ENCODE results near the gene IL12RB2.
"Not testable (repeated sequence)": the region's sequence is repeated elsewhere in the genome, so short reads cannot be mapped to it uniquely, and the experiment has no call there.

Gene IL12RB2

DNA sequence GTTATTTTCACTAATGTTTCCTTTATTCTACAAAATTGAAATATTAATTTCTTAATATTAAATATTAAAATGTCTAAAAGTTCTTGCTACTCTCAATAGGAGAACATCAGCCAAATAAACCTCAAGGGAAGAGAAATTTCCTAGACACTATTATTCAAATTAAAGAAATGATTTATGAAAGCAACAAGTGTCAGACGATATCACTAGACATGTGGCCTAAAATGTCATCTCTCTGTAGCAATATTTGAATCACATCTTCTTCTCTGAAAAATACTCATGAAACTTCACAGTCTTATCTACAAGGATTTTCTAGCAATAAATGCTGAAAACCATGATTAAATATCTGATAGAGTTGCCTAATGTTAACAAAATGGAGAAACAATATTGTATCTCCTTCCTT, 125.1 kb downstream of the IL12RB2 start:
- Histone ChIP-seq H3K27me3 (ENCODE audit: insufficient read depth, low read length) (no peaks in the 10 kb centered on the region), H3K9ac (ENCODE audit: low read depth, low read length) (no peak overlapping the region), H3K4me3 (ENCODE audit: low read length) (no peak overlapping the region), H3K27ac (ENCODE audit: low read depth, low read length) (no peak overlapping the region), H3K9me3 (ENCODE audit: insufficient read depth, low read depth, low read length) (no peaks in the 10 kb centered on the region), H3K4me1 (ENCODE audit: insufficient read depth, low read length) (peaks cover 14% of the 10 kb centered on the region), H3K36me3 (ENCODE audit: insufficient read depth, low read length) (peaks cover 17% of the 10 kb centered on the region)
- WGBS = 96% methylated on average over 1 of the region's 1 CpG

DNA sequence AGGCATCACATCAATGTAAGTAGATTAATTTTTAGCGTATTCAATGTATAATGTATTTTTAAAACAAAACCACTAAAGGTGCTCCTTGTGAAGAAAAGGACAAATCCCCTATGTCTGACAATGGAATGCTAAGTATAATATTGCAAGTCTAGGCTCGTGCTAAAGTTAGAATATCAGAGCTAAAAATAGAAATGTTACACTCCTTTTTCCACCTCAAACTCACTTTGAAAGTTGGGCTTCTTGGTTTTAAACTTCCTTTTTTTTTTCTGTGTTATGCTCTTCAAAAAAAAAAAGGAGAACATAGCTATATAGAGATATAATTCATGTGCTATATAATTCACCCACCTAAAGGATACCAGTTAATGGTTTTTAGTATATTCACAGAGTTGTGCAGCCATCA, 126.2 kb downstream of the IL12RB2 start:
- Histone ChIP-seq H3K9ac (ENCODE audit: low read depth, low read length) (no peak overlapping the region), H3K36me3 (ENCODE audit: insufficient read depth, low read length) (peaks cover 6% of the 10 kb centered on the region), H3K4me1 (ENCODE audit: insufficient read depth, low read length) (peaks cover 13% of the 10 kb centered on the region), H3K9me3 (ENCODE audit: insufficient read depth, low read depth, low read length) (no peaks in the 10 kb centered on the region), H3K4me3 (ENCODE audit: low read length) (no peak overlapping the region), H3K27ac (ENCODE audit: low read depth, low read length) (no peak overlapping the region), H3K27me3 (ENCODE audit: insufficient read depth, low read length) (no peaks in the 10 kb centered on the region)
- 86% methylated on average over 1 of the region's 2 CpGs for whole genome bisulfite sequencing

- no peak overlapping the region for H3K9ac ChIP-seq (ENCODE audit: low read depth, low read length)
- no peaks in the 10 kb centered on the region for H3K9me3 ChIP-seq (ENCODE audit: insufficient read depth, low read depth, low read length)
- peaks cover 13% of the 10 kb centered on the region for H3K4me1 ChIP-seq (ENCODE audit: insufficient read depth, low read length)
- no peaks in the 10 kb centered on the region for H3K36me3 ChIP-seq (ENCODE audit: insufficient read depth, low read length)
- WGBS = no CpG with 5 or more reads among the region's 2 CpGs
- no peaks in the 10 kb centered on the region for H3K27me3 ChIP-seq (ENCODE audit: insufficient read depth, low read length)
- no peak overlapping the region for H3K27ac ChIP-seq (ENCODE audit: low read depth, low read length)
- H3K4me3 ChIP-seq (ENCODE audit: low read length) = no peak overlapping the region
These were observed 126.8 kb downstream of the IL12RB2 start for GRCh38 chr1:67434491-67434890.

GRCh38 chr1:67436511-67437055, 128.9 kb downstream of the IL12RB2 start:
- Histone ChIP-seq H3K4me3 (ENCODE audit: low read length) (no peak overlapping the region), H3K27ac (ENCODE audit: low read depth, low read length) (no peak overlapping the region), H3K9me3 (ENCODE audit: insufficient read depth, low read depth, low read length) (no peaks in the 10 kb centered on the region), H3K4me1 (ENCODE audit: insufficient read depth, low read length) (peaks cover 16% of the 10 kb centered on the region), H3K9ac (ENCODE audit: low read depth, low read length) (no peak overlapping the region), H3K27me3 (ENCODE audit: insufficient read depth, low read length) (no peaks in the 10 kb centered on the region), H3K36me3 (ENCODE audit: insufficient read depth, low read length) (no peaks in the 10 kb centered on the region)
- WGBS = 92% methylated on average over 4 of the region's 4 CpGs

DNA sequence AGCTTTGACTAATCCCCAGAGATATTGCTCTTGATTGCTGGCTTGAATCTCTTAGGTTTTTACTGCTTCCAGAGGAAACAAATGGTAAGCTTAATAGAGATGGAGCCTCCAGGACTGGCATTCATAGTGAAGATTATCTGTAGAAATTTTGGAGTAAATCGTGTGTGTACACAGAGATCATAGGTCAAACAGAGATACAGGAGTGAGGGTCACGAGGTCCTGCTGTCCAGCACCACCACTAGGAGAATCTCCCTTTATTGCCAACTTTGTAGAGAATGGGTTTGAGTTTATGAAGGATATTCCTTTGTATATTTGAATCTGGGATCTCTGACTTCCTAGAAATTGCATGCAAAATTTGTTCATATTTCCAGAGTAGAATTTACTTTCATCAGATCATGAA, 130.3 kb downstream of the IL12RB2 start:
- Histone ChIP-seq H3K9me3 (ENCODE audit: insufficient read depth, low read depth, low read length) (no peaks in the 10 kb centered on the region), H3K4me3 (ENCODE audit: low read length) (no peak overlapping the region), H3K27ac (ENCODE audit: low read depth, low read length) (no peak overlapping the region), H3K9ac (ENCODE audit: low read depth, low read length) (no peak overlapping the region), H3K4me1 (ENCODE audit: insufficient read depth, low read length) (peaks cover 6% of the 10 kb centered on the region; the same call in 1 of the 2 replicates), H3K36me3 (ENCODE audit: insufficient read depth, low read length) (no peaks in the 10 kb centered on the region), H3K27me3 (ENCODE audit: insufficient read depth, low read length) (no peaks in the 10 kb centered on the region)
- 96% methylated on average over 2 of the region's 2 CpGs for WGBS

DNA sequence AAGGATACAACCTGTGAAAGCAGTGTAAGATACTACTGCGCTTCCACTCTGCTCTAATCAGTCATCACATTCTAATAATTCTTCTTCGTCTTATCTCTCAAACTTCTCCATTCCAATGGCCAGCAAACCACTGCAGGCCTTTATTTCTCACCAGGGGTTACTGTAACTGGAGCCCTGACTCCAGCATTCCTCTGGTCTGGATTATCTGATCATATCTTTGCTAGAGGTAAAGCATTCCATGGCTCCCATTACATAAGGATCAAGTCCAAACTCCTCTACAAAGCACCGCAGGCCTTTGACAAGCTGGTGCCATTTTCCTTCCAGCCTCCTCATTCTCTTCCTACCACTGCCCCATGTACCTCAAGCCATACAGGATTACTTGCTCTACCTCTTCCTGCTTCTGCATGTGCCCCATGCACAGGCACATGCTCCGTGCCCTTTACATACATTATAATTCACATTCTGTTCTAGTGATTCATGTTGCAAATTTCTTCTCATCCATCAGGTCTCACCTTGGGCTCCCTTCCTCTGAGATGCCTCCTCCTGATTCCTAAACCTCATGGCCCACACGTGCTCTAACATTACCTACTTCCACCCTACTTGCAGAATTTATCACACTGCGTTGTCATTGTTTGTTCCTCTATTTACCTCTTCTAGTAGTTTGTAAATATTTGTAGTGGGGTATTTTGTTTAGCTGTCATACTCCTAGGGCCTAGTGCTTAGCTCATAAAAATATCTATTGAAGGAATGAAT, 131.8 kb downstream of the IL12RB2 start:
- Histone ChIP-seq H3K9ac (ENCODE audit: low read depth, low read length) (no peak overlapping the region), H3K4me1 (ENCODE audit: insufficient read depth, low read length) (peaks cover 6% of the 10 kb centered on the region; the same call in 1 of the 2 replicates), H3K27ac (ENCODE audit: low read depth, low read length) (no peak overlapping the region), H3K9me3 (ENCODE audit: insufficient read depth, low read depth, low read length) (no peaks in the 10 kb centered on the region), H3K27me3 (ENCODE audit: insufficient read depth, low read length) (no peaks in the 10 kb centered on the region), H3K4me3 (ENCODE audit: low read length) (no peak overlapping the region), H3K36me3 (ENCODE audit: insufficient read depth, low read length) (no peaks in the 10 kb centered on the region)
- WGBS = 88% methylated on average over 5 of the region's 6 CpGs

DNA sequence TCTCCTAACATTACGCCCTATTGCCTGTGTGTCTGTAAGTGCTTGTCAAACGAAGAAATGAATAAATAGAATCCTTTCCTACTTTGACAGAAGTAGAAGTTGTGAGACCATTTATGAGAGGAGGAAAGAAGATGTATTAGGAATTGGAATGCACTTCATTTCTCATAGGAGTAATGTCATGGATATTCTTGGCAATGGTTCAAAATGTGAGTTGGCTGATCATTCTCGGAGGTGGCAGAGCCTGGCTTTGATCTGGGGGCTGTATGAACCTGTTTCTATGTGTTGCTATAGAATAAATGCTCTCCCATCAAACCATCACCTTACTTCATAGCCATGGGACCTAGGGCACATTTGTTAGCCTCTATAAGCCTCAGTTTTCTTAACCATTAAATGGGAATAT, 132.7 kb downstream of the IL12RB2 start:
- H3K27me3 ChIP-seq (ENCODE audit: insufficient read depth, low read length) = no peaks in the 10 kb centered on the region
- H3K9ac ChIP-seq (ENCODE audit: low read depth, low read length) = no peak overlapping the region
- H3K36me3 ChIP-seq (ENCODE audit: insufficient read depth, low read length) = no peaks in the 10 kb centered on the region
- no peak overlapping the region for H3K4me3 ChIP-seq (ENCODE audit: low read length)
- H3K27ac ChIP-seq (ENCODE audit: low read depth, low read length) = no peak overlapping the region
- H3K4me1 ChIP-seq (ENCODE audit: insufficient read depth, low read length) = peaks cover 6% of the 10 kb centered on the region; the same call in 1 of the 2 replicates
- 86% methylated on average over 3 of the region's 3 CpGs for WGBS
- no peaks in the 10 kb centered on the region for H3K9me3 ChIP-seq (ENCODE audit: insufficient read depth, low read depth, low read length)

GRCh38 chr1:67441183-67441582, 133.5 kb downstream of the IL12RB2 start:
- no peak overlapping the region for H3K27ac ChIP-seq (ENCODE audit: low read depth, low read length)
- no peaks in the 10 kb centered on the region for H3K36me3 ChIP-seq (ENCODE audit: insufficient read depth, low read length)
- peaks cover 6% of the 10 kb centered on the region; the same call in 1 of the 2 replicates for H3K4me1 ChIP-seq (ENCODE audit: insufficient read depth, low read length)
- no peak overlapping the region for H3K4me3 ChIP-seq (ENCODE audit: low read length)
- no peaks in the 10 kb centered on the region for H3K27me3 ChIP-seq (ENCODE audit: insufficient read depth, low read length)
- H3K9me3 ChIP-seq (ENCODE audit: insufficient read depth, low read depth, low read length) = no peaks in the 10 kb centered on the region
- no peak overlapping the region for H3K9ac ChIP-seq (ENCODE audit: low read depth, low read length)
- WGBS = 47% methylated on average over 3 of the region's 3 CpGs

GRCh38 chr1:67441739-67442281, 134.1 kb downstream of the IL12RB2 start:
- Histone ChIP-seq H3K4me1 (ENCODE audit: insufficient read depth, low read length) (peaks cover 6% of the 10 kb centered on the region; the same call in 1 of the 2 replicates), H3K36me3 (ENCODE audit: insufficient read depth, low read length) (no peaks in the 10 kb centered on the region), H3K4me3 (ENCODE audit: low read length) (no peak overlapping the region), H3K27me3 (ENCODE audit: insufficient read depth, low read length) (no peaks in the 10 kb centered on the region), H3K9ac (ENCODE audit: low read depth, low read length) (no peak overlapping the region), H3K9me3 (ENCODE audit: insufficient read depth, low read depth, low read length) (no peaks in the 10 kb centered on the region), H3K27ac (ENCODE audit: low read depth, low read length) (no peak overlapping the region)
- WGBS = 96% methylated on average over 2 of the region's 2 CpGs

- not testable (repeated sequence) for H3K4me1 ChIP-seq (ENCODE audit: insufficient read depth, low read length); H3K4me3 ChIP-seq (ENCODE audit: low read length); H3K9me3 ChIP-seq (ENCODE audit: insufficient read depth, low read depth, low read length); H3K27ac ChIP-seq (ENCODE audit: low read depth, low read length); H3K27me3 ChIP-seq (ENCODE audit: insufficient read depth, low read length); H3K36me3 ChIP-seq (ENCODE audit: insufficient read depth, low read length); H3K9ac ChIP-seq (ENCODE audit: low read depth, low read length)
- 90% methylated on average over 5 of the region's 5 CpGs for WGBS
These were observed 138.3 kb downstream of the IL12RB2 start for GRCh38 chr1:67446014-67446413.
